GM19468 (cell line): ENCODE measurements around the gene BACH1.
A peak's percentile ranks its signal among the peaks of the same experiment; 100 is the strongest.
"Not testable (repeated sequence)": the region's sequence is repeated elsewhere in the genome, so short reads cannot be mapped to it uniquely, and the experiment has no call there.

Experiments used
- ATAC-seq: cut with Tn5 transposase; IDR thresholded peaks from one replicate; pipeline ENCODE4 v1.9.1; 2021; ENCODE audit warnings: mild to moderate bottlenecking, moderate library complexity, moderate number of reproducible peaks; ENCODE audit not compliant: unreplicated experiment; ENCODE audit errors: extremely low read depth

BACH1 gene

DNA sequence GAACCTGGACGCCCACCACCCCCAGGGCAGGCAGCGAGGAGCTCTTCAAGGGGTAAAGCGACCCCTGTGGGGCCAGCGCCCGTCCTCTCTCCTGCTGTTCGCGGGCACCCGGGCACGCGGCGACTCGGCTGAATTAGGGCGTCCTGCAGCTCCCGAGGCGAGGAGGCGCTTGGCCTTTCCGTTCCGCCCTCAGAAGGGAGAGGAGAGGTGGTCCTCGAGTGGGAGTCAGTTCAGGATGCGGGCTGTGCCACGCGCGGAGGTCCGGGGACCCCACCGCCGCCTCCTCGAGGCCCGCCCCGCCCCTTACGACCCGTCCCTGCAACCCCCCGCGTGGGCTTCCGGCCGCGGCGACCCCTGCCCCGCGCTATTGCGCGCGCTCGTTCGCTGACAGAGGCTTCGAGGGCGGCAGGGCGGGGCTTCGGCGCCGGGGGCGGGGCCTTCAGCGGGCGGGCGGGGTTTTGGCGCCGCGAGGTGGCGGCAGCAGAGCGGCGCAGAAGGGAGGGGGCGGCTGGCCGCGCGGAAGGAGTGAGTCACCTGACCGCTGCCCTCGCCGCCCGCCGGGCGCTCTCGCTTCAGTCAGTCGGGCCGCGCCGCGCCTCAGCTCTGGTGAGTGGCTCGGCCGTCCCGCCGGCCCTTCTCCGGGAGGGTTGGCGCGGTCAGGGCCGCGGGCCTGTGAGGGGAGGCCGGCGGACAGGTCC, at the start of gene BACH1:
Gene BACH1, plus strand, starts transcription at position 575 of the 698 bp plus-strand sequence. CDS start 22,359 bp downstream, outside the sequence.
- peak; percentile 50 for ATAC-seq

DNA sequence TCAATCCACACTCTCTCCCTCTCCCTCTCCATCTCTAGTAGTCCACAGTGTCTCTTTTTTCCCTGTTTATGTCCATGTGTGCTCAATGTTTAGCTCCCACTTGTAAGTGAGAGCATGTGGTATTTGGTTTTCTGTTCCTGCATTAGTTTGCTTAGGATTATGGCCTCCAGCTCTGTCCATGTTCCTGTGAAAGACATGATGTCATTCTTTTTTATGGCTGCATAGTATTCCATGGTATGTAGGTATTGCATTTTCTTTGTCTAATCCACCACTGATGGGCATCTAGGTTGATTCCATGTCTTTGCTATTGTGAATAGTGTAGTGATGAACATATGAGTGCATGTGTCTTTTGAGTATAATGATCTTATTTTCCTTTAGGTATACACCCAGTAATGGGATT, 49.4 kb upstream of the BACH1 start:
- ATAC-seq = not testable (repeated sequence)

DNA sequence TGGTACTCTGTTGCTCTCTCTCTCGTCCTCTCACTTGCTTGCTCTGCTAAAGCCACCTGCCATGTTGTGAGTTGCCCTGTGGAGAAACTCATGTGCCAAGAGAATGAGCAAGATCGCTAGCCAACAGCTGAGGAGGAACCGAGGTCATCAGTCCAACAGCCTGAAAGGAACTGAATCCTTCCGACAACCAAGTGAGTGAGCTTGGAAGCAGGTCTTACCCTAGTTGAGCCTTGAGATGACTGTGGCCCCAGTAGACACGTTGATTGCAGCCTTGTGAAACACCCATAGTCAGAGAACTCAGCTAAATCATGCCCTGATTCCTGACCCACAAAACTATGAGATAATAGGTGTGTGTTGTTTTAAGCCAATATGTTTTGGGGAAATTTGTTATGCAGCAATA, 48.1 kb upstream of the BACH1 start:
- ATAC-seq = no peak

DNA sequence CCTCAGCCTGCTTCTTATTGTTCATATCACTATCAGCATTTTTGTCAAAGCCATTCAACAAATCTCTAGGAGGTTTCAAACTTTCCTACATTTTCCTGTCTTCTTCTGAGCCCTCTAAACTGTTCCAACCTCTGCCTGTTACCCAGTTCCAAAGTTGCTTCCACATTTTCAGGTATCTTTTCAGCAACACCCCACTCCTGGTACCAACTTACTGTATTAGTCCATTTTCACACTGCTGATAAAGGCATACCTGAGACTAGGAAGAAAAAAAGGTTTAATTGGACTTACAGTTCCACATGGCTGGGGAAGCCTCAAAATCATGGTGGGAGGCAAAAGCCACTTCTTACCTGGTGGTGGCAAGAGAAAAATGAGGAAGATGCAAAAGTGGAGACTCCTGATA, 44.9 kb upstream of the BACH1 start:
- not testable (repeated sequence) for ATAC-seq

DNA sequence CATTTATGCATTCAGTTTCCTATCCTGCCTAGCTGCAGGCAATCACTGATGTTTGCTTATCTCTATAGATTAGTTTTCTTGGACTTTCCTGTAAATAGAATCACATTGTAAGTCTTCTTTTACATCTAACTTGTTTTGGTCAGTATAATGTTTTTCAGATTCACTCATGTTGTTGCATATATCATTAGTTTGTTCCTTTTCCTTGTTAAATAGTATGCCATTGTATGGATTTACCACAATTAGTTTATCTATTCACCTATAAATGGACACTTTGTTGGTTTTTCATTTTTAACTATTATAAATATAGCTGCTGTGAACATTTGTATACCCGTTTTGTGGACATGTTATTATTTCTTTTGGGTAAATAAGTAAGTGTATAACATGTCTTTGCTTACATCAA, 44.2 kb upstream of the BACH1 start:
- ATAC-seq = no peak

DNA sequence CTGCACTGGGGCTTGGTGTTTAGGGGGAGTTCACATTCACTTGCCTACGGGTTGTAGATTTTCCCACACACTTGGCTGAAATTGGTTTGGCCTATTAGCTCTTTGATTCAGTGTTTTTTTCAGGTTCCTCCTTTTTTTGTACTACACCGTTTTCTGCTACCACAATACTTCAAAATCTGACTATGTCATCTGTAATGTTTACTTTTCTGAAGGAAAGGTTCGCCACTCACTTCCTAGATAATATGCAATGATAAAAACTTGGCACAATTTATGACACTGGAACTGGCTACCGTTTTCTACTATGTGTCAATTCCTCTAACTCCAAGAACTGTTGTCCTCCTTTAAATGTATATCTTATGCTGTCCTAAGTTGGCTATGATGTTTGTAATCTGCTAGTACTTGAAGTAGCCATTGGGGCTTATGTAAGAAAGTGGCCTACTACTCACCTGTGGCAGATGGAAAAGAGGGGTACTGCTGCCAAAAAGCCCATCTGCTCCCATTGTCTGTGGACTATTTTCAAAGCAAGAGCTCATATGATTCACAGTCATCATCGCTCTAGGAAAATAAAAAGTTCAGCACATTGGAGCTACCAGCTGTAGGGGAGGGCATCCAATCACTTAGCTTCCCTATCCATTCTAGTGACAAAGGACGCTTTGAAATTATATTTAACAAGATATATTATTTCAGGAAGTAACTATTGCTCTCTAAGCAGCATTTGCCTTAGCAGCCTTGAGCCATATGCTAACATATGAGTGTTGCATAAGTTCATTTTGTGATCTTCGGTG, 42.4 kb upstream of the BACH1 start:
- ATAC-seq = no peak

DNA sequence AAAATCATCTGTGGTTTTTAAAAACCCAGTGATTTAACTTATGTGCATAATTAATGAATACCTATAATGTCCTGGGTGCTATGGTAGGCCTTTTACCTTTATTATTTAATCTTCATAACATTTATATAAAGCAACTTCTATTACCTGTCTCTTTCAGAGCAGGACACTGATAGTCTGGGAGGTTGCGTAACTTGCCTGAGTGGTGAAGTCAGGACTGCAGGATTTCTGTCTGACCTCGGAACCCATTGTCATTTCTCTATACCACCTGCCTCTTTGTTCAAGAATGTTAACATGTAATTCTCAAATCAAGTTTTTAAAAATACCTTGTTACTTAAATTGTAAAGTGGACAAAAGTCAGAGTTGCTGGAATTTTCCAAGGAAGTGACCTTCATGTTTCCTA, 41.0 kb upstream of the BACH1 start:
- no peak for ATAC-seq

DNA sequence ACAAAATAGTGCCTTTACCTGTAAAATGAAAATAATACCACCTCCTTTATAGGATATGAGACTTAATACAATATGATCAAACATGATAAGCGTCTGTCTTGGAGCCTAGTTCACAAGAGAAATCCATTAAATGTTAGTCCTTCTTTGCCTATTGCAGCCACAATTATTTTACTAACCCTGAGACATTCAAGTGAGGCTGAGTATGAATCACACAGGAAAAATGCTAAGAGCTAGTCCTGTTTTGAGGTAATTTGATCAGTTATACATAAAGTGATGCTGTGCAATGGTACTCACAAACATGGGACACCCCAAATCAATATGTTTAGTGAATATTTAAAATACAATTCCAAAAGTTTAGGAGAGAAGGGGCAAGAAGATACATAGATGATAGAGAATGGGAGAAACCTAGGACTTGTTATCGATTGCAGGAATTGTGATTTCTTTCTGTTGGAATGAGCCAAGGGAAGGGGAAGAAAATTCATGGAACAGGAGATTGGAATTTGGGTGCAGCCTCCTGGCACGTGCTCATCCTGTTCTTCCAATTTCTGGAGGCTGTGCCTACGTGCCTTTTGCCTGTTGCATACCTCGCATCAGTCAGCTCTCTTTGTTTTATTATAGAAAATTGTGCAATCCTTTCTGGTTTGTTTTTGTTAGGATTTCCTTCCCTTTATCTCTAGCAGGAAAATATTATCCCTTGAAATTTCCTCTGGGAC, 39.9 kb upstream of the BACH1 start:
- ATAC-seq = no peak

DNA sequence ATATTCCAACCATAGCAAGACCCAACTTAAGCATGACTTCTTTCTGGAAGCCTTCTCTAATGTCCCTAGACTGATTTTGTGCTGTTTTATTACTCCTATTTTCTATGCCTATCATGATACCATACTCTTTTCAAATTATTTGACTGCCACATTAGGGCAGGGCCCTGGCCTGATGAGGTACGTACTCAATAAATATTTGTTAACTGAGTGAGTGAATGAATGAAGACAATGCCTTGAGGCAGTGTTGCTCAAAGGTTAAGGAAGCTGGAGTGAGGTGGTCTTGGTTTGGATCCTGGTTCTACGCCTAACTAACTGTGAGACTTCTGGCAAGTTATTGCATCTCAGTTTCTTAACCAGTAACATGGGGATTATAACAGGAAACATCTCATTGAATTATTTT, 38.3 kb upstream of the BACH1 start:
- ATAC-seq = no peak

DNA sequence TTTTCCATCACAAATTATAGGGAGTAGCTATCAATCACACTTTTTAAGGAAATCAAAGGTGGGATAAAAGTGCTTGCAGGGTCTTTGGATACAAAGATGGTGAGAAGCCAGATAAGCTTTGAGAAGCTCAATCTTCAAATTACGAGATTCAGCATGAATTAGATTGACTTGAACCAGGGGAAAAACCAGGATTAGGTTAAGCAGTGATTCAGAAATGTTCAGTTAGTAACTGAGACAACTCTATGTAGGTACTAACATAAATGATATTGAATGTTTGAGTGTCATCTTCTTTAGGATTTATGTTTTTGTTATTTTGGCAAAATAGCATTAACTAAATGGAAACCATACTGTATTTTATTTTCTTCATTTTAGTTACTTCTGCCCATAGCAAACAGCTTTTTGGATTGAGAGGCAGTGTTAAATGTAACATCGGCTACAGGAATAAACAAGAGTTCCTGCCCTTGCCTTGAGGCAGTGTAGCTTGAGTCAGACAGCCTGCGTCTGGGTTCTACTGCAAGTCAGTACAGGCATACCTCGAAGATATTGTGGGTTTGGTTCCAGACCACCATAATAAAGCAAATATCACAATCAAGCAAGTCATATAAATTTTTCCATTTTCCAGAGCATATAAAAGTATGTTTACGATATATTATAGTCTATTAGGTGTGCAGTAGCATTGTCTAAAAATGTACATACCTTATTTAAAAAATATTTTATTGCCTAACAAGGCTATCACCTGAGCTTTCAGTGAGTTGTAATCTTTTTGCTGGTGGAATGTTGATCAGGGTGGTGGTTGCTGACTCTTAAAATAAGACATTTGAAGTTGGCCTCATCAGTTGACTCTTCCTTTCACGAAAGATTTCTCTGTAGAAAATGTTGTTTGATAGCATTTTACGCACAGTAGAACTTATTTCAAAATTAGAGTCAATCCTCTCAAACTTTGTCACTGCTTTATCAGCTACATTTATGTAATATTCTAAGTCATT, 36.9 kb upstream of the BACH1 start:
- ATAC-seq = no peak

DNA sequence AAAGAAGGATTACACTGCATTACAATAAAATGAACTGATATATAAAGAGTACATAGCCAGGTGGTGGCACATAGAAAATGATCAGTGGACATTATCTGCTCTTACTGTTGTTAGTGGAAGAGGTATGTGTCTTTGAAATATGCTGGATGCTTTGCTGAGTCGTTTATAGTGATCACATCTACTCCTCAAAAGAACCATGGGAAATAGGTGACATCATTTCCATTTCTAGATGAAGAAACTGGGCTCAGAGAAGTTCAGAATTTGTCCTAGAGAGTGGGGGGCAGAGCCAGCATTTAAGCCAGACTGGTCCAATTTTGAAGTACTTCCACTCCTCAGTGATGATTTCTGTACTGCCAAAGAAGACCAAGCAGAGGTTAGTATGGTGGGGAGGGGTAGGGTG, 34.0 kb upstream of the BACH1 start:
- ATAC-seq = no peak

DNA sequence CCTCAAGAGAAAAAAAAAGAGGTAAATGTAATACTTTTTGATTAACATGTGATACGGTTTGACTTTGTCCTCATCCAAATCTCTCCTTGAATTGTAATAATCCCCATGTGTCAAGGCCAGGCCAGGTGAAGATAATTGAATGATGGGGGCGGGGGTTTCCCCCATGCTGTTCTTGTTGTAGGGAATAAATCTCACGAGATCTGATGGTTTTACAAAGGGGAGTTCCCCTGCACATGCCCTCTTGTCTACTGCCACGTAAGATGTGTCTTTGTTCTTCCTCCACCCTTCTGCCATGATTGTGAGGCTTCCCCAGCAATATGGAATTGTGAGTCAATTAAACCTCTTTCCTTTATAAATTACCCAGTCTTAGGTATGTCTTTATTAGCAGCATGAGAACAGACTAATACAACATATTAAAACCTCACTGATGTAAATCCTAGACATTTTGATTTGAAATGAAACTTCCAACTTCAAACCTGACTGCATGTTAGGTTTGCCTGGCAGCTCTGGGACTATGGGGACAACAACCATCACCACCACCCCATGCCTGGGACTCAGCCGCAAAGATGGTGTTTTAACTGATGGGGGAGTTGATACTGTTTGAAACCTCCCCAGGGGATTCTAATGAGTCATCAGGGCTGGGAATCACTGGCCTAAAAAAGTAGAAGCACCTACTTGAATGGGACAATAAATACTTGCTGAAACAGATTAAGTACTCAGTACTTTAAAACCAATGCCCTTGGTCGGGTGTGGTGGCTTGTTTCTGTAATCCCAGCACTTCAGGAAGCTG, 32.8 kb upstream of the BACH1 start:
- no peak for ATAC-seq

DNA sequence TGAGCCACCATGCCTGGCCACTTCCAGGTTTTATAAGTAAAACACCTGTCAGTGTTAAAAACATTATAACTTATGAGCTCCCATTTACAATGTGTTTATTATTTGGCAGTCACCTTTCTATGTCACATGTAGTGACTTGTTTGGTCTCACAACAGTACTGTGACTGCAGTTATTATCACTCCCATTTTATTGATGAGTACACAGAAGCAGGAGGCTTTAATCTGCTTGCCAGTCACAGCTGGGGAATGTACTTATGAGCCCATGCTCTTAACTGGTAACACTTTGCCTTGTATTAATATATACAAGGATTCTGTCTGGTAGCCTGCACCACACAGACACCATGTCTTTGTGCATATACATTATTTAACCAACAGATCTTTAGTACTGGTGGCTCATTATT, 31.1 kb upstream of the BACH1 start:
- ATAC-seq = no peak

DNA sequence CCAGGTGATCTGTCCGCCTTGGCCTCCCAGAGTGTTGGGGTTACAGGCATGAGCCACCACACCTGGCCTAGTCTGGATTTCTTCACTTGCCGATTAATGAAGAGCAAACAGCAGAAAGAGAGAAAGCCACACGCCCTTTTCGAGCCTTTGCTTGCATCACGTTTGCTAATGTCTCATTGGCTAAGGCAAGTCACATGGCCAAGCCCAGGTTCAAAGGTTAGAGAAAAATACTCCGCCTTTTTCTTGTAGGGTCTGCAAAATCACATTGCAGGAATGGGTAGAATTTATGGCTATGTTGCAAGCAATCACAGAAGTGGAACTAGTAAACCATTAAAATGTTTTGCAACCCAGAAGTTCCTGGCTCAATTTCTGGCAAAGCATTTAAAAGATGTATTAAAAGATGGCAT, 26.8 kb upstream of the BACH1 start:
- no peak for ATAC-seq

DNA sequence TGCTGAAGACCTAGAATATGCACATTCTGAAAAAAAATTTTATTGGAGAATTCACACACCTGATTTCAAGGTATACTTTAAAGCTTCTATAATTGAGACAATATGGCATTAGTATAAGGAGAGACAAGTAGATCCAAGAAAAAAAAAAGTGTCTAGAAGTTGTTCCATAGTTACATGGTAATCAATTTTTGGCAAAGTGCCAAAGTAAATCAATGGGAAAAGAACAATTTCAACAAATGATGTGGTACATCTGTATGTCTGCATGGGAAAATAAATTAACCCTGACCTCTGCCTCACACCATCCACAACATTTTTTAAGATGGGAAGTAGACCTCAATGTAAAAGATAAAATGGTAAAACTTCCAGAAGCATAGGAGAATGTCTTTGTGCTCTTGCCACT, 21.3 kb upstream of the BACH1 start:
- no peak for ATAC-seq

DNA sequence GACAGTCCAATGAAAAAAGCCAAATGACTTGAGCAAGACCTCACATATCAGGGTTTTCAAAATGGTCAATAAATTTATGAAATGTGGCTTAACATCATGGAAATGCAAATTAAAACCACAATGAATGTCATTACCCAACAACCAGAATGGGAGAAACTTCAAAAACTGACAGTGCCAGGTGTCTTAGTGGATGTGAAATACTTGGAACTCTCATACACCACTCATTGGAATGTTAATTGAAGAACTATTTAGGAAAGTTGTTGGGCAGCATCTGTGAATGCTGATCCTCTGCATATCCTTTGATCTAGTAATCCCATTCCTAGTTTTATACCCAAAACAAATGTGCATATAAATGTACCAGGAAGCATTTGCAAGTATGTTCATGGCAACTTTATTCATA, 19.2 kb upstream of the BACH1 start:
- no peak for ATAC-seq

DNA sequence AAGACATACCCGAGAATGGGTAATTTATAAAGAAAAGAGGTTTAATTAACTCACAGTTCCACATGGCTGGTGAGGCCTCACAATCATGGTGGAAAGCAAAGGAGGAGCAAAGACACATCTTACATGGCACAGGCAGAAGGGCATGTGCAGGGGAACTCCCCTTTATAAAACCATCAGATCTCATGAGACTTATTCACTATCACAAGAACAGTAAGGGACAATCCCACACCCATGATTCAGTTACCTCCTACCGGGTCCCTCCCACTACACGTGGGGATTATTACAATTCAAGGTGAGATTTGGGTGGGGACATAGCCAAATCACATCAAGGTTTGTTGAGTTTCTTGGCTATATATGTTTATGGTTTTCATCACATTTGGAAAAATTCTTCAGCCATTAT, 16.9 kb upstream of the BACH1 start:
- not testable (repeated sequence) for ATAC-seq

DNA sequence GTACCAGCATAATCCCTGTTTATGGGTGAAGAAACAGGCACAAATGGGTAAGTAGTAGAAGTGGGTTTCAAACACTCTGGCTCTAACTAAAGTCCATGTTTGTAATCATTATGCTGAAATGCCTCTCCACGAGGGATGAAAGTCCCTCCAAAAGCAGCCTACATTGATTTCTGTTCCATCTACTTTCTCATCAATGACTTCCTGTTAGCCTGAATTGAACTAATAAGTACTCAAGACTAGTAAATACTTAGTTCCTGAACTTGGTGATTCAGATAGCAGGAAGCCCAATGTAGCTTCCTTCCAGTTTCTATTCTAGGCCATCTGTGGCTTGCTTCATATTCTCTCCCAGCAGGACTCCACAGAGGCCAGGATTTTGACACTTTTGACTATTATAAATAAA, 11.3 kb upstream of the BACH1 start:
- no peak for ATAC-seq

DNA sequence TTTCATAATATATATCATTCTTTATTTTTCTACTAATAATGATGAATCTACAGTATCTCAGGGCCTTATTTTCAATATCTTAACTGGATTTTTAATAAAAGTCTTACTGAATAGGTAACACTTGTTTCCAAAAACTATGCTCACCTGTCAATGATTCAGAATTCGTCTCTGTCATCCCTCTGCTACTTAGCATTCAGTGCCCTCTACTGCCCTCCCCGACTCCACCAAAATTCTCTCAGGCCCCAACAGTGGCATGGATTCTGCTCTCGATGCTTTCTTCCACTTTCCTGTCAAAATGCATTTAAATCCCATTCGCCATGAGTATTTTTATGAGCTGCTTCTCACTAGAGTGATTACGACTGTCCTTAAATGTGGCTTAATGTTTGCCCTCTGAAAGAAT, 10.5 kb upstream of the BACH1 start:
- ATAC-seq = no peak
